ENCODE data around the gene SMIM1. TPM values are rescaled to one million over a fixed set of nuclear protein-coding genes. Genes with fewer than 3 reads are reported as not detected.

SMIM1 gene, protein sequence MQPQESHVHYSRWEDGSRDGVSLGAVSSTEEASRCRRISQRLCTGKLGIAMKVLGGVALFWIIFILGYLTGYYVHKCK
- total RNA-seq (2012; rRNA removed) (0.90 and 1.9 TPM in 2 replicates), polyA plus RNA-seq (2012; rRNA removed) (3.4 and 7.6 TPM in 2 replicates), Bru-seq, nascent RNA (percentile 30 among the genes with signal in this experiment), BruChase-seq, experiment 1, labeled RNA remaining after a 6-hour chase (percentile 27 among the genes with signal in this experiment), BruChase-seq, experiment 2, labeled RNA remaining after a 2-hour chase (percentile 25 among the genes with signal in this experiment)
- 2.4 and 11.2 TPM in 2 replicates for polyA plus RNA-seq (2012; cell fraction: cytosol; rRNA removed)
- 1.2 and 5.9 TPM in 2 replicates for polyA plus RNA-seq (2012; cell fraction: nucleus; rRNA removed; ENCODE audit: low replicate concordance)
- long read RNA-seq, partial matches to known transcripts = 1 of 2 reads
- long read RNA-seq, other reads (novel, unspliced or antisense) = 0 of 2 reads

DNA sequence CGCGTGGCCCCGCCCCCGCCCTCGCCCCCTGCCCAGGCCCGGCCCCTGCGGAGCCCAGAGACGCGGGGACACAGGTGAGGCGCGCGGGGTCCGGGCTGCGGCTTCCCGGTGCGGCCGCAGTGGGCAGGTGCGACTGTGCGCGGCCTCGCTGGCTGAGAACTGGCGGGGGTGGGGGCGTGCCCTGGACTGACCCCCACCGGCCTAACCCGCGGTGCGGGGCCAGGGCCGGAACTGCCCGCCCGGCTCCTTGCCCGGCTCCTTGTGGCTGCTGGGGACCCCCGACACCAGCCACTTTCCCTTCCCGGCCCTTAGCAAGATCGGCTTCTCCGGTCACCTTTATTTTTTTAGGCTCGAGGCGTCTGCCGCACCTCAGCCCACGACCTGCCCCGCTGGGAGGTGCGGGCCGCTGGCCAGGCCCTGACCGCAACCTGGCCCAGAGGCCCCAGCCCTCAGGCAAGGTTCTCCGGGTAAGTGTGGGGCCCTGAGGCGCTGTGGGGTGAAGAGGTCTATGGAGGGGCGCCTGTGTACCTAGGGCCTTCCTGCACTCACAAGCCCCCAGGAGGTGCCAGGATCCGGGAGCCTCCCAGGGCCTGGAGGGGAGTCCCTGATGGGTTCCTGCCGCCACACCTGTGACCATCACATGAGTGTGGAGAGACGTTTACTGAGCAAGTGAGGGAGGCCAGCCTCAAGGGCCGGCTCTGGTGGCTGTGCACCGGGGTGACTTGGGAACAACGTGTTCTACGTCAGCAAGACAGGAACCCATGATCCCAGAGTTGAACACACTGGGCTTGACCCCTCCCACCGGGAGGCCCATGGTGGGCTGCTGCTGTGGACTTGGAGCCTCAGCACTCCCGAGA, at the start of gene SMIM1:
SMIM1 (plus strand) TSS at position 35 of the 857 bp plus-strand sequence. CDS start 2,625 bp downstream, outside the sequence.
- no peak within 1 kb of the TSS for H3K14ac ChIP-seq (replicated peaks; ENCODE audit: low read depth, low read length)
- WGBS, 2 experiments (ENCODE audit: extremely low coverage in 2 of 2, insufficient read length in 1 of 2) = 27% methylated on average over 10 of the region's 55 CpGs; no CpG with 5 or more reads in 1 of the 2 experiments
- peak within 1 kb of the TSS; percentile 91 for H3K4me2 ChIP-seq (ENCODE audit: low read depth, low read length)
- in situ Hi-C loops (cut with MboI; ENCODE audit: low sequenced_read_pairs) = no loop called here
- ChIA-PET POLR2A (ENCODE audit: unreplicated experiment) (no interaction called here), CTCF (no interaction called here)
- peak within 1 kb of the TSS; percentile 59; the same call in 1 of the 2 replicates for H3K18ac ChIP-seq (ENCODE audit: low read depth, low read length)
- H2AK5ac ChIP-seq (ENCODE audit: low read depth, low read length) = no peak within 1 kb of the TSS
- no peak within 1 kb of the TSS for H2BK15ac ChIP-seq (ENCODE audit: low read depth, low read length)
- no peak for TF ChIP-seq RAD21 (IDR thresholded peaks at IDR 0.05; ENCODE audit: low read length)
- peak; percentile 39; the same call in 1 of the 2 replicates for TF ChIP-seq MAZ (IDR thresholded peaks at IDR 0.05; ENCODE audit: borderline replicate concordance, low read depth, low read length)
- no peak for TF ChIP-seq BHLHE40 (IDR thresholded peaks at IDR 0.05; ENCODE audit: low read depth, low read length)
- no peak for TF ChIP-seq RFX5 (IDR thresholded peaks at IDR 0.05; ENCODE audit: low read depth, low read length)
- TF ChIP-seq POLR2A (IDR thresholded peaks at IDR 0.05; ENCODE audit: low read depth, low read length) = no peak
- TF ChIP-seq, protein P1, sequence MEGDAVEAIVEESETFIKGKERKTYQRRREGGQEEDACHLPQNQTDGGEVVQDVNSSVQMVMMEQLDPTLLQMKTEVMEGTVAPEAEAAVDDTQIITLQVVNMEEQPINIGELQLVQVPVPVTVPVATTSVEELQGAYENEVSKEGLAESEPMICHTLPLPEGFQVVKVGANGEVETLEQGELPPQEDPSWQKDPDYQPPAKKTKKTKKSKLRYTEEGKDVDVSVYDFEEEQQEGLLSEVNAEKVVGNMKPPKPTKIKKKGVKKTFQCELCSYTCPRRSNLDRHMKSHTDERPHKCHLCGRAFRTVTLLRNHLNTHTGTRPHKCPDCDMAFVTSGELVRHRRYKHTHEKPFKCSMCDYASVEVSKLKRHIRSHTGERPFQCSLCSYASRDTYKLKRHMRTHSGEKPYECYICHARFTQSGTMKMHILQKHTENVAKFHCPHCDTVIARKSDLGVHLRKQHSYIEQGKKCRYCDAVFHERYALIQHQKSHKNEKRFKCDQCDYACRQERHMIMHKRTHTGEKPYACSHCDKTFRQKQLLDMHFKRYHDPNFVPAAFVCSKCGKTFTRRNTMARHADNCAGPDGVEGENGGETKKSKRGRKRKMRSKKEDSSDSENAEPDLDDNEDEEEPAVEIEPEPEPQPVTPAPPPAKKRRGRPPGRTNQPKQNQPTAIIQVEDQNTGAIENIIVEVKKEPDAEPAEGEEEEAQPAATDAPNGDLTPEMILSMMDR (conservative IDR thresholded peaks at IDR 0.05; ENCODE audit: low read depth, low read length) = no peak
- no peak for TF ChIP-seq FOS (IDR thresholded peaks at IDR 0.05; ENCODE audit: low read depth, low read length)
- no peak for TF ChIP-seq MXI1 (IDR thresholded peaks at IDR 0.05; ENCODE audit: borderline replicate concordance, low read depth, low read length)
- H2AK9ac ChIP-seq (replicated peaks; ENCODE audit: low read depth, low read length, poor library complexity) = peak within 1 kb of the TSS; percentile 72
- H3K56ac ChIP-seq (ENCODE audit: extremely low read depth, insufficient read depth, low read length) = no peak within 1 kb of the TSS
- H2BK20ac ChIP-seq (ENCODE audit: low read depth, low read length) = no peak within 1 kb of the TSS
- no peak within 1 kb of the TSS; the same call in none of the 2 replicates for H4K91ac ChIP-seq (ENCODE audit: insufficient read depth, low read depth, low read length)
- H3K27me3 ChIP-seq (ENCODE audit: control insufficient read depth, insufficient read depth, low read length) = no peaks in the 10 kb centered on the region
- H3K4me3 ChIP-seq (ENCODE audit: insufficient read depth, low read depth, low read length) = peak within 1 kb of the TSS; percentile 82
- no peaks in the 10 kb centered on the region for H3K9me3 ChIP-seq (ENCODE audit: control insufficient read depth, insufficient read depth, low read length)
- peak within 1 kb of the TSS; percentile 97 for H2AFZ ChIP-seq (replicated peaks; ENCODE audit: low read length, poor library complexity)
- H3K79me1 ChIP-seq (ENCODE audit: low read depth in 1 of 2, low read length in 2 of 2) = no peaks in the 10 kb centered on the region
- H3K4ac ChIP-seq (ENCODE audit: low read depth, low read length) = peak within 1 kb of the TSS; percentile 35
- no peaks in the 10 kb centered on the region for H4K20me1 ChIP-seq (ENCODE audit: insufficient read depth, low read length)
- H3K4me1 ChIP-seq (ENCODE audit: control insufficient read depth, insufficient read depth, low read length) = peaks cover 18% of the 10 kb centered on the region
- H4K8ac ChIP-seq (ENCODE audit: low read depth in 2 of 2, low read length in 2 of 2) = peak within 1 kb of the TSS; percentile 23 to 74; a peak in 3 of 4 replicates
- intact Hi-C loops (cut with micrococcal nuclease) = loop anchor here (2.0 kb wide), 1 partner anchor 26 kb away; no protein-coding TSS in a partner anchor
- H3K23ac ChIP-seq (ENCODE audit: low read depth, low read length) = peak within 1 kb of the TSS; percentile 59; the same call in 1 of the 2 replicates
- H4K5ac ChIP-seq (ENCODE audit: low read depth, low read length) = peak within 1 kb of the TSS; percentile 51; the same call in 1 of the 2 replicates
- no peak within 1 kb of the TSS; the same call in 1 of the 2 replicates for H3K27ac ChIP-seq (ENCODE audit: insufficient read depth, low read length)
- no peak within 1 kb of the TSS for H2BK5ac ChIP-seq (ENCODE audit: low read depth, low read length, poor library complexity, severe bottlenecking)
- BruUV-seq (replicated peaks) = no TSS peak
- dilution Hi-C loops (cut with HindIII; ENCODE audit: low sequenced_read_pairs, unreplicated experiment) = no loop called here
- H2BK120ac ChIP-seq (ENCODE audit: low read depth, low read length) = 0 out of 2 replicates have a peak within 1 kb of the TSS, but pooled peaks have one; percentile 8
- H3K9me1 ChIP-seq (ENCODE audit: insufficient read depth, low read length) = peaks cover 4% of the 10 kb centered on the region; the same call in 1 of the 2 replicates
- no peaks in the 10 kb centered on the region for H3K36me3 ChIP-seq (ENCODE audit: control insufficient read depth, insufficient read depth, low read length)
- peak; percentile 2 for ATAC-seq (ENCODE audit: low read depth)
- DNase-seq = no peak
- peak within 1 kb of the TSS; percentile 73 for H3K9ac ChIP-seq (ENCODE audit: low read depth, low read length)
